HepG2 (cell line): Measurements from ENCODE around the gene CALML5. TPM values are rescaled to one million over a fixed set of nuclear protein-coding genes. Genes with fewer than 3 reads are reported as not detected.

ENCODE experiments used
- ATAC-seq: fragments of 200-7000 bp; cut with Tn5 transposase; 3 replicates; pipeline ENCODE4 v1.9.1; 2020; ENCODE audit warnings: mild to moderate bottlenecking, moderate library complexity
- BruUV-seq: library from RNA; stranded (reverse); fragments of 400-500 nt; replicated peaks from 2 replicates; lab custom pipeline; 2021; lab: Mats Ljungman, UMichigan
- CTCF ChIA-PET: fragments of 300-600 bp; formaldehyde crosslinking; extraction: SDS; loops from one replicate; lab custom pipeline; 2021; ENCODE audit warnings: low total read pairs, inconsistent platforms, low intra/inter-chr PET ratio; lab: Yijun Ruan, JAX
- POLR2A ChIA-PET: fragments of 350-600 bp; sonication (Branson Sonifier 250); formaldehyde crosslinking; loops from one replicate; lab custom pipeline; 2020; ENCODE audit warnings: antibody characterized with exemption, inconsistent platforms; lab: Yijun Ruan, JAX
- DNase-seq: peaks from one replicate; pipeline ENCODE4 v3.0.0-alpha.2; 2015; ENCODE audit warnings: low spot score
- FAIRE-seq: peaks from 3 replicates; lab custom pipeline; 2011; peaks lifted over from hg19 to GRCh38; lab: Jason Lieb, UNC
- H2AFZ ChIP-seq: one replicate; pipeline ENCODE4 v1.6.1; 2011; ENCODE audit warnings: low read length, inconsistent platforms
- H3K27ac ChIP-seq: fragments of 300-600 bp; 3 replicates; pipeline ENCODE4 v1.8.0; 2011; ENCODE audit warnings: mixed run types, mild to moderate bottlenecking, mixed read lengths, low read length, inconsistent platforms; ENCODE audit not compliant: insufficient read depth; ENCODE audit errors: extremely low read length
- H3K27me3 ChIP-seq, 2 experiments: fragments of 200-600 bp in 1 of 2; 2 replicates in 1 of 2; 3 replicates in 1 of 2; pipeline versions ENCODE4 v1.6.0 to v1.8.0; 2011; ENCODE audit warnings: low read length in 2 of 2, mild to moderate bottlenecking in 2 of 2, moderate library complexity in 2 of 2, inconsistent platforms in 1 of 2; ENCODE audit not compliant: insufficient read depth in 2 of 2, control insufficient read depth in 1 of 2
- H3K36me3 ChIP-seq, 2 experiments: fragments of 200-600 bp in 1 of 2; replicated peaks in 1 of 2; 2 replicates in 1 of 2; 3 replicates in 1 of 2; pipeline versions ENCODE4 v1.5.1 to v1.8.0; 2011; ENCODE audit warnings: low read length in 2 of 2, inconsistent platforms in 1 of 2; ENCODE audit not compliant: insufficient read depth in 2 of 2, control insufficient read depth in 1 of 2
- H3K4me1 ChIP-seq: 2 replicates; pipeline ENCODE4 v1.5.1; 2012; ENCODE audit warnings: low read length, inconsistent platforms; ENCODE audit not compliant: insufficient read depth
- H3K4me2 ChIP-seq: 2 replicates; pipeline ENCODE4 v1.6.0; 2011; ENCODE audit warnings: low read depth, low read length, inconsistent platforms
- H3K4me3 ChIP-seq, 3 experiments: fragments of 200-600 bp in 1 of 3; sonication (generic), shearing (Covaris generic) in 1 of 3; replicated peaks in 1 of 3; 2 replicates each; pipeline ENCODE4 v1.5.1; 2011 to 2016; ENCODE audit warnings: low read length in 3 of 3, inconsistent platforms in 2 of 3, low read depth in 2 of 3, mild to moderate bottlenecking in 2 of 3, control low read depth in 1 of 3, mixed read lengths in 1 of 3; ENCODE audit not compliant: insufficient read depth in 1 of 3
- H3K79me2 ChIP-seq: one replicate; pipeline ENCODE4 v1.6.1; 2011; ENCODE audit warnings: low read length, inconsistent platforms; ENCODE audit not compliant: insufficient read depth
- H3K9ac ChIP-seq: 2 replicates; pipeline ENCODE4 v1.6.0; 2011; ENCODE audit warnings: mild to moderate bottlenecking, low read depth, low read length, inconsistent platforms; ENCODE audit not compliant: insufficient read depth
- H3K9me3 ChIP-seq: 2 replicates; pipeline ENCODE4 v1.5.1; 2012; ENCODE audit warnings: mild to moderate bottlenecking, low read length
- H4K20me1 ChIP-seq: 2 replicates; pipeline ENCODE4 v1.6.0; 2011; ENCODE audit warnings: inconsistent platforms, mild to moderate bottlenecking, low read length, moderate library complexity; ENCODE audit not compliant: insufficient read depth
- AGO1 ChIP-seq: fragments of 200-400 bp; formaldehyde crosslinking; IDR thresholded peaks from 2 replicates; pipeline ENCODE4 v1.6.1; 2017; ENCODE audit warnings: mild to moderate bottlenecking, low read depth, low read length, moderate library complexity; ENCODE audit not compliant: poor library complexity, severe bottlenecking
- ASH2L ChIP-seq: fragments of 300-600, 200-600 bp; sonication (generic); IDR thresholded peaks from 2 replicates; pipeline ENCODE4 v1.7.0; 2017; ENCODE audit warnings: low read depth, mild to moderate bottlenecking, moderate library complexity, mixed read lengths, low read length; ENCODE audit not compliant: insufficient read length
- CCAR2 ChIP-seq: fragments of 200-400 bp; formaldehyde crosslinking; optimal IDR thresholded peaks from 2 replicates; pipeline ENCODE3; 2018; ENCODE audit warnings: low read depth, mild to moderate bottlenecking, low read length, moderate library complexity
- HNRNPL ChIP-seq: fragments of 200-400 bp; formaldehyde crosslinking; IDR thresholded peaks from 2 replicates; pipeline ENCODE4 v1.6.1; 2017; ENCODE audit warnings: mild to moderate bottlenecking, low read depth, low read length
- IKZF1 ChIP-seq: fragments of 450-650 bp; IDR thresholded peaks from 2 replicates; pipeline ENCODE4 v1.7.1; 2016
- MAFF ChIP-seq: IDR thresholded peaks from 2 replicates; pipeline ENCODE4 v1.6.1; 2011; ENCODE audit warnings: low read depth, low read length, improper control_type of control experiment
- MAFG ChIP-seq: sonication (generic); formaldehyde crosslinking; IDR thresholded peaks from 2 replicates; pipeline ENCODE4 v1.5.1; 2020; ENCODE audit warnings: mild to moderate bottlenecking, missing genetic modification reagents
- MED13 ChIP-seq: sonication (generic); formaldehyde crosslinking; IDR thresholded peaks from 2 replicates; pipeline ENCODE4 v1.5.0; 2020; ENCODE audit warnings: missing genetic modification reagents
- NR2F6 ChIP-seq, 2 experiments: IDR thresholded peaks; 2 replicates each; pipeline ENCODE4 v1.6.1; 2016; ENCODE audit warnings: antibody characterized with exemption in 1 of 2, mild to moderate bottlenecking in 1 of 2
- ZBTB33 ChIP-seq: sonication (generic); formaldehyde crosslinking; IDR thresholded peaks from 2 replicates; pipeline ENCODE4 v1.4.0; 2020; ENCODE audit warnings: missing genetic modification reagents
- ZKSCAN5 ChIP-seq: sonication (generic); formaldehyde crosslinking; IDR thresholded peaks from 2 replicates; pipeline ENCODE4 v1.5.1; 2020; ENCODE audit warnings: mild to moderate bottlenecking, missing genetic modification reagents
- ZNF205 ChIP-seq: IDR thresholded peaks from 2 replicates; pipeline ENCODE4 v1.6.1; 2018; ENCODE audit warnings: missing biosample characterization, missing genetic modification reagents
- ZNF224 ChIP-seq: sonication (generic); formaldehyde crosslinking; IDR thresholded peaks from 2 replicates; pipeline ENCODE4 v1.5.0; 2020; ENCODE audit warnings: mild to moderate bottlenecking, missing genetic modification reagents
- ZNF253 ChIP-seq: sonication (generic); formaldehyde crosslinking; IDR thresholded peaks from 2 replicates; pipeline ENCODE4 v1.8.0; 2022; ENCODE audit warnings: mild to moderate bottlenecking, missing genetic modification reagents, borderline replicate concordance
- ZNF337 ChIP-seq: sonication (generic); formaldehyde crosslinking; IDR thresholded peaks from 2 replicates; pipeline ENCODE4 v1.5.1; 2020; ENCODE audit warnings: missing genetic modification reagents, low read depth, mild to moderate bottlenecking, borderline replicate concordance
- ZNF383 ChIP-seq: sonication (generic); formaldehyde crosslinking; IDR thresholded peaks from 2 replicates; pipeline ENCODE4 v1.4.0; 2020; ENCODE audit warnings: missing genetic modification reagents, mild to moderate bottlenecking, borderline replicate concordance
- WGBS: methylation state at CpG from one replicate; pipeline ENCODE4 v1.1.6; 2017; ENCODE audit warnings: low lambda C conversion rate; 5-methylcytosine and 5-hydroxymethylcytosine counted together
- in situ Hi-C: cut with HindIII; loops from 2 replicates; pipeline ENCODE4 v1.10.0; 2017; ENCODE audit warnings: low pct_unique_long_range_greater_than_20kb; ENCODE audit not compliant: extremely low pct_ligation_motif_present
- intact Hi-C: fragments of 100-400 bp; cut with micrococcal nuclease; formaldehyde crosslinking; loops from one replicate; pipeline ENCODE4 v1.10.0; 2022; ENCODE audit not compliant: unreplicated experiment
- polyA plus RNA-seq, 8 experiments: library from polyadenylated mRNA; depleted of rRNA in 3 of 8; stranded (reverse) in 7 of 8; unstranded in 1 of 8; fragments of >200 nt; fragmentation: Illumina TruSeq in 4 of 8; extraction: Trizol in 4 of 8; gene quantifications; 2 replicates each; pipeline versions ENCODE4 v1.2.1 to v1.2.3, GENCODE V29; 2011 to 2016; ENCODE audit warnings: low read depth in 4 of 8, missing spikeins in 1 of 8, mixed read lengths in 1 of 8; ENCODE audit not compliant: insufficient read depth in 1 of 8
- total RNA-seq, 5 experiments: library from RNA; depleted of rRNA; stranded (reverse); fragments of >200 nt; fragmentation: Illumina TruSeq; extraction: Trizol; gene quantifications; 2 replicates each; pipeline ENCODE4 v1.2.3, GENCODE V29; 2016; ENCODE audit warnings: low read depth in 1 of 5
- TF ChIP-seq, protein P1 (sequence below): sonication (generic); formaldehyde crosslinking; IDR thresholded peaks from 2 replicates; pipeline ENCODE4 v1.4.0; 2020; ENCODE audit warnings: mild to moderate bottlenecking, low read depth, missing genetic modification reagents

The CALML5 gene
- total and polyA plus RNA-seq, 2 of the 13 experiments (the other 11 are each of a cell fraction or from before 2014, with no cell fraction given), result not detected

DNA sequence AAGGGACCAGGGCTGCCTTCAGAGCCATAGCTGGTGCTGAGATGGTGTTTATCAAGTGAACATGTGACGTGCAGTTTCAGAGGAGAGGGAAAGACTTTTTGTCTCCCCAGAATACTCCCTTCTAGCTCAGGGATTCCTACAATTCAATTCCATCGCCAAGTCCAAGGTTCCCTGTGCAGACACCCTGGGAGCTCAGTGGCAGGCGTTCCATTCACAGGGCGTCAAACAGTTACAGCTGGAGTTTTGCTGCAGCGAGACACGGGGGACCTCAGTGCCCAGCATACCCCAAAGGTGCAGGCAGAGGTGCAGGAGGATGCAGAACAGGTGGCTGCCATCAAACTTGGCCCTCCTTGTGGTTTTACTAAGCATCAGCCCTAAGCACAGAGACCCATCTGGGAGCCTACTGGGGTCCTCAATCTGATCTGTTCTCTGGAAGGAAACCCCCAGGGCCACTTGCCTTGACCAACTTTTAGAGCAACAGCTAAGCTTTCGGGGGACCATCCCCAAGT, 846 bp upstream of the CALML5 start (continued):
- TF ChIP-seq NR2F6 (IDR thresholded peaks at IDR 0.05) (no peak), NR2F6 (CRISPR knock-in tag; IDR thresholded peaks at IDR 0.05) (no peak), HNRNPL (no peak), ZNF337 (no peak), ASH2L (no peak), ZKSCAN5 (CRISPR knock-in tag) (no peak), MAFF (no peak)
- TF ChIP-seq, all 625 proteins: peak for 0

DNA sequence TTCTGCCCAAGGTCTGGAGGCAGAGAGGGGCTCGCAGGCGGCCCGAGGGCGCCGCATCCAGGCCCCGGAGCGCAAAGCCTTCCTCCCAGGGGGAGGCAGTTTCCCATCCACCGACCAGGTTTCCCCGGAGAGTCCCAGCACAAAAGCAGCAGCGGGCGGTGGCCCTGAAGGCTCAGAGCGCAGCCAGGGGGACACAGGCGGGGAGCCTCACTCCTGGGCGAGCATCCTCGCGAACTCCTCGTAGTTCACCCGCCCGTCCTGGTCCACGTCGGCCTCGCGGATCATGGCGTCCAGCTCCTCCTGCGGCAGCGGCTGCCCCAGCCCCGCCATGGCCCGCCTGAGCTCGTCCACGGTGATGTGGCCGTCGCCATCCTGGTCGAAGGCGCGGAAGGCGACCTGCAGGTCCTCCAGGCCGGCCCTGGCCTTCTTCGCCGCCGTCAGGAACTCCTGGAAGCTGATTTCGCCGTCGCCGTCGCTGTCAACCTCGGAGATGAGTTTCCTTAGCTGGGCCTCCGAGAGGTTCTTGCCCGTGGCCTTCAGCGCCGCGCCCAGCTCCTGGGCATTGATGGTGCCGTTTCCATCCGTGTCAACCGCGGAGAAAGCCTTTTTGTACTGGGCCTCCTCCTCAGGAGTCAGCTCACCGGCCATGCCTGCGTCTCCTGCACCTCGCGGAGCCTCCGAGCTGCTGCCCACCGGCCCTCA, 428 bp downstream of the CALML5 start:
- Histone ChIP-seq H3K9ac (no peak overlapping the region), H3K4me1 (peaks cover 72% of the 10 kb centered on the region), H4K20me1 (no peaks in the 10 kb centered on the region), H3K9me3 (no peaks in the 10 kb centered on the region), H3K4me2 (no peak overlapping the region), H3K27ac (no peak overlapping the region), H3K4me3 (no peak overlapping the region), H3K27me3 (peaks cover 3 to 35% of the 10 kb centered on the region in 2 experiments; a peak in 4 of 5 replicates), H3K79me2 (no peaks in the 10 kb centered on the region), H3K36me3 (no peaks in the 10 kb centered on the region), H2AFZ (no peak overlapping the region)
- 73% methylated on average over 33 of the region's 61 CpGs for WGBS
- CTCF ChIA-PET, result no interaction called here
- FAIRE-seq, result no peak
- no TSS peak for BruUV-seq
- no peak for DNase-seq
- ATAC-seq, result no peak
- intact Hi-C loops (no loop called here), in situ Hi-C loops (no loop called here)
- POLR2A ChIA-PET, result interaction anchor here (2.6 kb wide), 1 partner anchor 49 kb away, joined by 9 read pairs; no protein-coding TSS in a partner anchor
- no peak for TF ChIP-seq ZNF253 (CRISPR knock-in tag)
- no peak for TF ChIP-seq ZNF383 (CRISPR knock-in tag)
- no peak for TF ChIP-seq CCAR2
- TF ChIP-seq MED13 (CRISPR knock-in tag), result no peak
- no peak for TF ChIP-seq IKZF1
- peak; percentile 50; the same call in 1 of the 2 replicates for TF ChIP-seq ZBTB33 (CRISPR knock-in tag)
- no peak for TF ChIP-seq ZNF205 (CRISPR knock-in tag)
- no peak for TF ChIP-seq ZNF224 (CRISPR knock-in tag)
- no peak for TF ChIP-seq MAFG (CRISPR knock-in tag)
- TF ChIP-seq AGO1, result peak; percentile 35
- TF ChIP-seq, protein P1, sequence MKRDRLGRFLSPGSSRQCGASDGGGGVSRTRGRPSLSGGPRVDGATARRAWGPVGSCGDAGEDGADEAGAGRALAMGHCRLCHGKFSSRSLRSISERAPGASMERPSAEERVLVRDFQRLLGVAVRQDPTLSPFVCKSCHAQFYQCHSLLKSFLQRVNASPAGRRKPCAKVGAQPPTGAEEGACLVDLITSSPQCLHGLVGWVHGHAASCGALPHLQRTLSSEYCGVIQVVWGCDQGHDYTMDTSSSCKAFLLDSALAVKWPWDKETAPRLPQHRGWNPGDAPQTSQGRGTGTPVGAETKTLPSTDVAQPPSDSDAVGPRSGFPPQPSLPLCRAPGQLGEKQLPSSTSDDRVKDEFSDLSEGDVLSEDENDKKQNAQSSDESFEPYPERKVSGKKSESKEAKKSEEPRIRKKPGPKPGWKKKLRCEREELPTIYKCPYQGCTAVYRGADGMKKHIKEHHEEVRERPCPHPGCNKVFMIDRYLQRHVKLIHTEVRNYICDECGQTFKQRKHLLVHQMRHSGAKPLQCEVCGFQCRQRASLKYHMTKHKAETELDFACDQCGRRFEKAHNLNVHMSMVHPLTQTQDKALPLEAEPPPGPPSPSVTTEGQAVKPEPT (CRISPR knock-in tag), result no peak
